HepG2 (cell line): ENCODE data around the gene EFNA4. TPM values are rescaled to one million over a fixed set of nuclear protein-coding genes. Genes with fewer than 3 reads are reported as not detected.

Source experiments
- ATAC-seq: fragments of 200-7000 bp; cut with Tn5 transposase; 3 replicates; pipeline ENCODE4 v1.9.1; 2020; ENCODE audit warnings: mild to moderate bottlenecking, moderate library complexity
- BruUV-seq: library from RNA; stranded (reverse); fragments of 400-500 nt; replicated peaks from 2 replicates; lab custom pipeline; 2021; lab: Mats Ljungman, UMichigan
- CTCF ChIA-PET: fragments of 300-600 bp; formaldehyde crosslinking; extraction: SDS; loops from one replicate; lab custom pipeline; 2021; ENCODE audit warnings: low total read pairs, inconsistent platforms, low intra/inter-chr PET ratio; lab: Yijun Ruan, JAX
- POLR2A ChIA-PET: fragments of 350-600 bp; sonication (Branson Sonifier 250); formaldehyde crosslinking; loops from one replicate; lab custom pipeline; 2020; ENCODE audit warnings: antibody characterized with exemption, inconsistent platforms; lab: Yijun Ruan, JAX
- DNase-seq: peaks from one replicate; pipeline ENCODE4 v3.0.0-alpha.2; 2015; ENCODE audit warnings: low spot score
- FAIRE-seq: peaks from 3 replicates; lab custom pipeline; 2011; peaks lifted over from hg19 to GRCh38; lab: Jason Lieb, UNC
- H2AFZ ChIP-seq: one replicate; pipeline ENCODE4 v1.6.1; 2011; ENCODE audit warnings: low read length, inconsistent platforms
- H3K27ac ChIP-seq: fragments of 300-600 bp; 3 replicates; pipeline ENCODE4 v1.8.0; 2011; ENCODE audit warnings: mixed run types, mild to moderate bottlenecking, mixed read lengths, low read length, inconsistent platforms; ENCODE audit not compliant: insufficient read depth; ENCODE audit errors: extremely low read length
- H3K27me3 ChIP-seq, 2 experiments: fragments of 200-600 bp in 1 of 2; 2 replicates in 1 of 2; 3 replicates in 1 of 2; pipeline versions ENCODE4 v1.6.0 to v1.8.0; 2011; ENCODE audit warnings: low read length in 2 of 2, mild to moderate bottlenecking in 2 of 2, moderate library complexity in 2 of 2, inconsistent platforms in 1 of 2; ENCODE audit not compliant: insufficient read depth in 2 of 2, control insufficient read depth in 1 of 2
- H3K36me3 ChIP-seq, 2 experiments: fragments of 200-600 bp in 1 of 2; replicated peaks in 1 of 2; 2 replicates in 1 of 2; 3 replicates in 1 of 2; pipeline versions ENCODE4 v1.5.1 to v1.8.0; 2011; ENCODE audit warnings: low read length in 2 of 2, inconsistent platforms in 1 of 2; ENCODE audit not compliant: insufficient read depth in 2 of 2, control insufficient read depth in 1 of 2
- H3K4me1 ChIP-seq: 2 replicates; pipeline ENCODE4 v1.5.1; 2012; ENCODE audit warnings: low read length, inconsistent platforms; ENCODE audit not compliant: insufficient read depth
- H3K4me2 ChIP-seq: 2 replicates; pipeline ENCODE4 v1.6.0; 2011; ENCODE audit warnings: low read depth, low read length, inconsistent platforms
- H3K4me3 ChIP-seq, 3 experiments: fragments of 200-600 bp in 1 of 3; sonication (generic), shearing (Covaris generic) in 1 of 3; replicated peaks in 1 of 3; 2 replicates each; pipeline ENCODE4 v1.5.1; 2011 to 2016; ENCODE audit warnings: low read length in 3 of 3, inconsistent platforms in 2 of 3, low read depth in 2 of 3, mild to moderate bottlenecking in 2 of 3, control low read depth in 1 of 3, mixed read lengths in 1 of 3; ENCODE audit not compliant: insufficient read depth in 1 of 3
- H3K79me2 ChIP-seq: one replicate; pipeline ENCODE4 v1.6.1; 2011; ENCODE audit warnings: low read length, inconsistent platforms; ENCODE audit not compliant: insufficient read depth
- H3K9ac ChIP-seq: 2 replicates; pipeline ENCODE4 v1.6.0; 2011; ENCODE audit warnings: mild to moderate bottlenecking, low read depth, low read length, inconsistent platforms; ENCODE audit not compliant: insufficient read depth
- H3K9me3 ChIP-seq: 2 replicates; pipeline ENCODE4 v1.5.1; 2012; ENCODE audit warnings: mild to moderate bottlenecking, low read length
- H4K20me1 ChIP-seq: 2 replicates; pipeline ENCODE4 v1.6.0; 2011; ENCODE audit warnings: inconsistent platforms, mild to moderate bottlenecking, low read length, moderate library complexity; ENCODE audit not compliant: insufficient read depth
- FLYWCH1 ChIP-seq: sonication (generic); formaldehyde crosslinking; IDR thresholded peaks from 2 replicates; pipeline ENCODE4 v1.8.1; 2023; ENCODE audit warnings: mild to moderate bottlenecking, missing genetic modification reagents
- FOXA1 ChIP-seq, 2 experiments: fragments of 450-650 bp in 1 of 2; sonication (generic) in 1 of 2; formaldehyde crosslinking in 1 of 2; IDR thresholded peaks; 2 replicates each; pipeline versions ENCODE4 v1.4.0 to v1.6.1; 2016 to 2020; ENCODE audit warnings: missing genetic modification reagents in 1 of 2
- RBAK ChIP-seq: sonication (generic); formaldehyde crosslinking; IDR thresholded peaks from 2 replicates; pipeline ENCODE4 v1.5.1; 2020; ENCODE audit warnings: mild to moderate bottlenecking, missing genetic modification reagents
- RFXANK ChIP-seq: IDR thresholded peaks from 2 replicates; pipeline ENCODE4 v1.6.1; 2016
- TFDP1 ChIP-seq: IDR thresholded peaks from 2 replicates; pipeline ENCODE4 v1.6.1; 2016; ENCODE audit warnings: missing compliant biosample characterization, missing genetic modification reagents, borderline replicate concordance
- ZFX ChIP-seq: sonication (generic); formaldehyde crosslinking; IDR thresholded peaks from 2 replicates; pipeline ENCODE4 v1.4.0; 2020; ENCODE audit warnings: mild to moderate bottlenecking, low read depth, missing genetic modification reagents, moderate library complexity
- ZGPAT ChIP-seq: IDR thresholded peaks from 2 replicates; pipeline ENCODE4 v1.6.1; 2016; ENCODE audit warnings: mild to moderate bottlenecking
- ZKSCAN5 ChIP-seq: sonication (generic); formaldehyde crosslinking; IDR thresholded peaks from 2 replicates; pipeline ENCODE4 v1.5.1; 2020; ENCODE audit warnings: mild to moderate bottlenecking, missing genetic modification reagents
- ZNF12 ChIP-seq: sonication (generic); formaldehyde crosslinking; IDR thresholded peaks from 2 replicates; pipeline ENCODE4 v1.5.0; 2020; ENCODE audit warnings: missing genetic modification reagents
- ZNF160 ChIP-seq: sonication (generic); formaldehyde crosslinking; IDR thresholded peaks from 2 replicates; pipeline ENCODE4 v1.8.0; 2022; ENCODE audit warnings: mild to moderate bottlenecking, inconsistent platforms, missing genetic modification reagents
- ZNF292 ChIP-seq: sonication (generic); formaldehyde crosslinking; IDR thresholded peaks from 2 replicates; pipeline ENCODE4 v1.8.1; 2022; ENCODE audit warnings: mild to moderate bottlenecking, low read depth, missing genetic modification reagents, borderline replicate concordance
- ZNF543 ChIP-seq: sonication (generic); formaldehyde crosslinking; IDR thresholded peaks from 2 replicates; pipeline ENCODE4 v1.4.0; 2020; ENCODE audit warnings: mild to moderate bottlenecking, missing genetic modification reagents
- WGBS: methylation state at CpG from one replicate; pipeline ENCODE4 v1.1.6; 2017; ENCODE audit warnings: low lambda C conversion rate; 5-methylcytosine and 5-hydroxymethylcytosine counted together
- in situ Hi-C: cut with HindIII; loops from 2 replicates; pipeline ENCODE4 v1.10.0; 2017; ENCODE audit warnings: low pct_unique_long_range_greater_than_20kb; ENCODE audit not compliant: extremely low pct_ligation_motif_present
- intact Hi-C: fragments of 100-400 bp; cut with micrococcal nuclease; formaldehyde crosslinking; loops from one replicate; pipeline ENCODE4 v1.10.0; 2022; ENCODE audit not compliant: unreplicated experiment
- polyA plus RNA-seq, 8 experiments: library from polyadenylated mRNA; depleted of rRNA in 3 of 8; stranded (reverse) in 7 of 8; unstranded in 1 of 8; fragments of >200 nt; fragmentation: Illumina TruSeq in 4 of 8; extraction: Trizol in 4 of 8; gene quantifications; 2 replicates each; pipeline versions ENCODE4 v1.2.1 to v1.2.3, GENCODE V29; 2011 to 2016; ENCODE audit warnings: low read depth in 4 of 8, missing spikeins in 1 of 8, mixed read lengths in 1 of 8; ENCODE audit not compliant: insufficient read depth in 1 of 8
- total RNA-seq, 5 experiments: library from RNA; depleted of rRNA; stranded (reverse); fragments of >200 nt; fragmentation: Illumina TruSeq; extraction: Trizol; gene quantifications; 2 replicates each; pipeline ENCODE4 v1.2.3, GENCODE V29; 2016; ENCODE audit warnings: low read depth in 1 of 5

EFNA4 gene
- total and polyA plus RNA-seq, 2 of the 13 experiments (the other 11 are each of a cell fraction or from before 2014, with no cell fraction given) = 12.0 to 17.2 TPM

GRCh38 chr1:155105604-155106011 lies 42.1 kb downstream of the EFNA4 start (continued):
- TF ChIP-seq TFDP1 (CRISPR knock-in tag) (0 out of 2 replicates have a peak, but pooled peaks have one; percentile 14), FOXA1 (IDR thresholded peaks at IDR 0.05) (no peak), FOXA1 (CRISPR knock-in tag; IDR thresholded peaks at IDR 0.05) (peak; percentile 14; the same call in 1 of the 2 replicates), ZGPAT (CRISPR knock-in tag) (peak; percentile 38; the same call in 1 of the 2 replicates), ZNF160 (no peak)

GRCh38 chr1:155106862-155107261 lies 43.3 kb downstream of the EFNA4 start:
- ChIA-PET POLR2A (interaction anchor here (1.2 to 4.7 kb wide), 2 partner anchors 17 to 21 kb away, joined by 4 to 32 read pairs; partner anchors contain the start of gene EFNA1), CTCF (no interaction called here)
- no peak for DNase-seq
- intact Hi-C loops = loop anchor here (2.0 kb wide), 1 partner anchor 20 kb away; the partner anchor contains the start of gene EFNA1
- Histone ChIP-seq H3K4me1 (peaks cover 70% of the 10 kb centered on the region), H3K27me3 (no peaks in the 10 kb centered on the region), H3K4me2 (peak overlapping the region; percentile 61), H4K20me1 (no peaks in the 10 kb centered on the region), H3K9ac (peak overlapping the region; percentile 39; the same call in 1 of the 2 replicates), H3K79me2 (no peaks in the 10 kb centered on the region), H3K27ac (peak overlapping the region; percentile 61), H3K9me3 (no peaks in the 10 kb centered on the region), H3K36me3 (no peaks in the 10 kb centered on the region), H2AFZ (peak overlapping the region; percentile 18), H3K4me3 (no peak overlapping the region)
- 0 out of 2 replicates have a peak, but pooled peaks have one; percentile 82 for TF ChIP-seq RBAK
- no peak for TF ChIP-seq FLYWCH1 (CRISPR knock-in tag)
- peak; percentile 42; the same call in 1 of the 2 replicates for TF ChIP-seq ZNF292
- peak; percentile 92 for TF ChIP-seq ZNF12 (CRISPR knock-in tag)
- TF ChIP-seq ZNF543 = 0 out of 2 replicates have a peak, but pooled peaks have one; percentile 17
- TF ChIP-seq ZFX (CRISPR knock-in tag) = 0 out of 2 replicates have a peak, but pooled peaks have one; percentile 19
- no peak for TF ChIP-seq ZKSCAN5 (CRISPR knock-in tag)
- TF ChIP-seq RFXANK (CRISPR knock-in tag) = no peak
- WGBS = 35% methylated on average over 6 of the region's 6 CpGs
- no peak for FAIRE-seq
- ATAC-seq = peak; percentile 20; the same call in 2 of the 3 replicates
- BruUV-seq = TSS peak; percentile 99
- in situ Hi-C loops = no loop called here
